LNCAP (cell line): ENCODE results near the gene FMNL2.

Source experiments
- CTCF ChIP-seq: fragments of 450-650 bp; IDR thresholded peaks from 2 replicates; pipeline ENCODE4 v1.5.1; 2017; ENCODE audit warnings: mild to moderate bottlenecking

FMNL2 gene

GRCh38 chr2:152443771-152444170 is 108.8 kb downstream of the FMNL2 start:
- TF ChIP-seq CTCF, result no peak

- TF ChIP-seq CTCF, result no peak
These were observed 109.5 kb downstream of the FMNL2 start for GRCh38 chr2:152444448-152444847.

GRCh38 chr2:152445375-152445774 is 110.4 kb downstream of the FMNL2 start:
- no peak for TF ChIP-seq CTCF

- TF ChIP-seq CTCF, result no peak
These were observed 110.8 kb downstream of the FMNL2 start for GRCh38 chr2:152445791-152446201.

GRCh38 chr2:152446213-152446612 is 111.2 kb downstream of the FMNL2 start:
- no peak for TF ChIP-seq CTCF

- TF ChIP-seq CTCF, result no peak
These were observed 112.9 kb downstream of the FMNL2 start for GRCh38 chr2:152447897-152448296.

GRCh38 chr2:152448606-152449005 is 113.6 kb downstream of the FMNL2 start:
- no peak for TF ChIP-seq CTCF

GRCh38 chr2:152449578-152449977 is 114.6 kb downstream of the FMNL2 start:
- no peak for TF ChIP-seq CTCF
